Mucosa of stomach (tissue), 1 donor: ENCODE results near the gene SBF1.

ENCODE experiments used
- H3K27me3 ChIP-seq: one replicate; pipeline ENCODE4 v1.7.0; 2013; ENCODE audit warnings: mild to moderate bottlenecking, low read length; ENCODE audit not compliant: control insufficient read depth, insufficient read depth
- H3K36me3 ChIP-seq: one replicate; pipeline ENCODE4 v1.7.0; 2013; ENCODE audit warnings: low read length; ENCODE audit not compliant: control insufficient read depth, insufficient read depth
- H3K4me1 ChIP-seq: one replicate; pipeline ENCODE4 v1.7.0; 2013; ENCODE audit warnings: mild to moderate bottlenecking, low read length; ENCODE audit not compliant: control insufficient read depth, insufficient read depth
- H3K4me3 ChIP-seq: one replicate; pipeline ENCODE4 v1.7.0; 2013; ENCODE audit warnings: low read length
- H3K9ac ChIP-seq: one replicate; pipeline ENCODE4 v1.7.0; 2013; ENCODE audit warnings: mild to moderate bottlenecking, low read length, moderate library complexity
- H3K9me3 ChIP-seq: one replicate; pipeline ENCODE4 v1.7.0; 2013; ENCODE audit warnings: mild to moderate bottlenecking, low read length, moderate library complexity; ENCODE audit not compliant: control insufficient read depth
- donor health status: Pancreatic carcinoma.

SBF1 gene

DNA sequence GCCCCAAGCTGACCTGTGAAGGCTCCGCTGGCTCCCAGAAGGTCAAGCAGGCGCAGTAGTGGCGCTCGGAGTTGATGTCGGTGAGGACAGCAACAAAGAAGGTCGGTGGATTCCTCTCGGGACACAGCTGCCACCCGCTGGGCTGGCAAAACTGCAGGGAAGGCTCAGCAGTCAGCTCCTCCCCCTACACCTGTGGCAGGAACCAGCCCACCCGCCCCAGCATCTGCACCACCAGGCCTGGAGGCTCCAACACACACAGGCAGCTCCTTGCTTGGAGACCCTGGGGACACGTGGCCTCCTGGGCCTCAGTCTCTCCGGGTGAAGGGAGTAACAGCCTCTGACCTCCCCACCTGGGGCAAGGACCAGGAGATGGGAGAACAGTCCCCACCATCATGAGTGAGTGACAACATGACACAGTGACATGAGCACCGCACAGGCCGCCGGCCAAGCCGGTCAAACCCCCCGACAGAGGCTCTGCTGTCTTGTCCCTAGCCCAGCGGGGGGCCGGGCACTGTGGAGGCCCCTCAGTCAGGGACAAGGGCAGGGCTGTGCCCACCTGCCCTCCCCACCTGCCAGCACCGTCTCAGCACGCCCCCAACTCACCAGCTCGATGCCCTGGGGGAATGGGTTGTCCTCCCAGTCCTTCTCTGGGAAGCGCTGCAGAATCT, 6.9 kb downstream of the SBF1 start:
- Histone ChIP-seq H3K4me3 (no peak overlapping the region), H3K36me3 (peaks cover 10% of the 10 kb centered on the region), H3K9ac (no peak overlapping the region), H3K9me3 (no peaks in the 10 kb centered on the region), H3K4me1 (peaks cover 42% of the 10 kb centered on the region), H3K27me3 (no peaks in the 10 kb centered on the region)

DNA sequence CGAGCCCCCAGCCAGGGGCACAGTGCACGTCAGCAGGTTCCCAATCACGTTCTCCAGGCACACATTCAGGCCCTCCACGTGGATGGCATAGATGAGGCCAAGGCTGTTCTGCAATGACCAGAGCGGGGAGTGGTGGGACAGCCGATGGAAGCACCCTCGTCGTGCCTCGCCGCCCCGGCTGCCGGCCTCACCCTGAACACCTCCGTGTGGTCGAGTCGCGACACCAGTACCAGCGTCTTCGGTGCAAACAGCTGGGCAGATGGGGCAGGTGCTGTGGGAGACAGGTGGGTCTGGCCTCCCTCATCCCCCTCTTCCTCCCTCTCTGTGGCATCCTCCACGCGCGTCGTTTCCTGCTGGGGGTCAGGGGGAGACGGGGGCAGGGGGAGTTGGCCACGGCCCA, 7.5 kb downstream of the SBF1 start:
- H3K9ac ChIP-seq = no peak overlapping the region
- H3K36me3 ChIP-seq = peaks cover 14% of the 10 kb centered on the region
- no peak overlapping the region for H3K4me3 ChIP-seq
- peaks cover 36% of the 10 kb centered on the region for H3K4me1 ChIP-seq
- H3K27me3 ChIP-seq = no peaks in the 10 kb centered on the region
- no peaks in the 10 kb centered on the region for H3K9me3 ChIP-seq

DNA sequence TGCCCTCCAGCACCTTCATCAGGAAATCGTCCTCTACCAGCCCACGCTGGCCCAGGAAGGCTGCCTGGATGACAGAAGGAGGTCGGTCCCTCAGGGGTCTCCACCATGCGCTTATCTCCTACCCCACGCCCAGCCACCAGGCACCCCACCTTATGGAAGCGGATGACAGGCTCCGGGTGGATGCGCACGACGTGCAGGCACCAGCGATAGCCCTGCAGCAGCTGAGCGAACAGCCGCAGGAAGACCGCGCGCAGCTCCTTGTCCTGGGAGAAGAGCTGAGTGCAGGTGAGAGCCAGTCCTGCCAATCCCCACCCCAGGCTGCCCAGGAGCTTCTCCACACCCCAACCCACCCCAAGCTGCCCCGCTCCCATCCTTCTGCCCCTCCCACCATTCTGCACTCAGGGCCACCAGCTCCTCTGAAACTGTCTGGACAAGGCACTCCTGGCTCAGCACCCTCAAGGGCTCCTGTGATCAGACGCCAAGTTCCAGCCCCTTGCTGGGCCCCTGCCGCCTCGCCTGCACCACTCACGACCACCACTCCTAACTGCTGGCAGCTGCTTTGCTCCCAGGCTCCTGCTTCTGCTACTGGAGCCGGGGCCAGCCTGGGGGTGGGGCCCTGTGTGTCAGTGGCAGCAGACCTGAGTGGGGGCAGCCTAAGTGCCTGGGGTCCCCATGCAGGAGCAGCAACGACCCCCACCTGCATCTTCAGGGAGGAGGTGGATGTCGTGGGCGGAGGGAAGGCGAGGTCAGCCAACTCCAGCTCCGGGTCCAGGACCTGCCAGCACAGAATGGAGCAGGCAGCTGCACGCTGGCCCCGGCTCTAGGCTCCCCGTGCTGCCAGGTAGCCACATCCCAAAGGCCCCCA, 9.5 kb downstream of the SBF1 start:
- Histone ChIP-seq H3K9me3 (no peaks in the 10 kb centered on the region), H3K36me3 (peaks cover 29% of the 10 kb centered on the region), H3K9ac (no peak overlapping the region), H3K4me1 (peaks cover 24% of the 10 kb centered on the region), H3K27me3 (no peaks in the 10 kb centered on the region), H3K4me3 (no peak overlapping the region)

DNA sequence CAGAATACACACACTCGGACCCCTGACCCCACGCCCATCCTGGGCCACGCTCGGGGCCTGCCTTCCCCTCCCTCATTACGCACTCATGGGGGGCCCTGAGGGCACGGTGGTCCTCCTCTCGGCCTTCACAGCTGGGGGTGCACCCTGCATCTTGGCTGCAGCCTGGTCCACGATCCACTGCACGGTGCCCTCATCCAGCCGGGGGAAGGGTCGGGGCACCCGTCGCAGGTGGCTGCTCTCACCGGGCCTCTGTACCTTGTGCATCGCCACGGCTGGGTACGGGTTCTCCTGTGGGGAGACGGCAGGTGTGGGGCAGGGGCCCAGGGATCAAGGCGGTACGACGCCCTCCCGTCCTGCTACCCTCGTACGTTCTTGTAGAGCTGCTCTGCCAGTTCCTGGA, 10.4 kb downstream of the SBF1 start:
- no peaks in the 10 kb centered on the region for H3K27me3 ChIP-seq
- H3K9ac ChIP-seq = no peak overlapping the region
- H3K9me3 ChIP-seq = no peaks in the 10 kb centered on the region
- peaks cover 16% of the 10 kb centered on the region for H3K4me1 ChIP-seq
- H3K36me3 ChIP-seq = peaks cover 34% of the 10 kb centered on the region
- H3K4me3 ChIP-seq = no peak overlapping the region

DNA sequence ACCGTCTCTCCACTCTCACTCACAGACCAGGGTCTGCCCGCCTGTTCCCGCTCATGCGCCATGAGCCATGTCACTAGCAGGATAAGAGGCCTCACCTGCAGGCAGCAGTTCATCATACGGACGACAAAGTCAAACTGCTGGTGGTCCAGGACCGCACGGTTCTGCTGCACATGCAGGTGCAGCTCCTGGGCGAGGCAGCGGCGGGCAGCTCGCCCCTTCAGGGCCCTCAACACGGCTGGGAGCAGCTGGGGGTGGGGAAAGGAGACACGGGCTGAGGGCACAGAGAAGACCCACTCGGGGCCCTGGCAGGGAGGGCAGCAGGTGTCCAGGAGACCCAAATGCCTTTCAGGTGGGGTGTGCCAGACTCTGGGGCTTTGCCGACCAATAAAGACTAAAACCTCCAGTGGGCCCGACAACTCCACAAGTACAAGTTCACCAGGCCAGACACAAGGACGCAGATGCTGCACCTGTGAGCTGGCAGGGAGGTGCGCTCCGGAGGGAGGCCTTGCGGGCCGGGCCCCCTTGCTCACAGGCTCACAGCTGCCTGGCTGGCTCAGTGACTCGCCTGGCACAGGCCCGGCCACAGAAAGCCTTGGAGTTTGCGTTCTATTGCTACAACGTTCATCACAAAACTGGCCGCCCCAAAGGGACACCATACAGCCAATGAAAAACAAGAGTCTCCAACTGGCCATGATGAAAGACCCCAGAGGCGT, 11.5 kb downstream of the SBF1 start:
- peaks cover 9% of the 10 kb centered on the region for H3K4me1 ChIP-seq
- no peaks in the 10 kb centered on the region for H3K9me3 ChIP-seq
- H3K36me3 ChIP-seq = peaks cover 34% of the 10 kb centered on the region
- H3K9ac ChIP-seq = no peak overlapping the region
- H3K27me3 ChIP-seq = no peaks in the 10 kb centered on the region
- no peak overlapping the region for H3K4me3 ChIP-seq

DNA sequence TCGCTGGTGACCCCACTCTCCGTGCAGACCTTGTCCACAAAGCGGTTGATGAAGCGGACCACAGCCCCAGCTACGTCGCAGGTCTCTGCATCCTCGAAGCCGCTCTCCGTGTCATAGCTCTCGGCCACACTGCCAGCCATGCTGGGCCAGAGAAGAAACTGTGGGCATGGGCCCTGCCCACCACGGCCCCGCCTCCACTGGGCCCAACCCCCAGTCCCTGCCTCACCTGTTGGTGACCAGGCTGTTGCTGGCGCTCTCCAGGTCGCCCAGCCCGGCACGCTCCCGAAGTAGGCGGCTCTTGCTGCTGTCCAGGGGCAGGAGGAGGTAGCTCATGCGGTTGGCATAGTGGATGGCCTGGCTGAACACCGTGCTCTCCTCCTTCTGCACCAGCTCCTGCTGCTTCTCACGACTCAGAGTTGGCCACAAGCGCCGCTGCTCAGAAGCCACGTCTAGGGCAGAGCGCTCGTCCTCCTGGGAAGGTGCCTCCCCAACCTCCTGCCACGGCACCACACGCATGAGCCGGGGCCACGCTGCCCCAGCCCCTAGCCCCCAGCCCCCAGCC, 12.8 kb downstream of the SBF1 start:
- H3K9me3 ChIP-seq = no peaks in the 10 kb centered on the region
- H3K36me3 ChIP-seq = peaks cover 39% of the 10 kb centered on the region
- H3K4me1 ChIP-seq = peaks cover 9% of the 10 kb centered on the region
- H3K27me3 ChIP-seq = no peaks in the 10 kb centered on the region
- no peak overlapping the region for H3K4me3 ChIP-seq
- no peak overlapping the region for H3K9ac ChIP-seq

DNA sequence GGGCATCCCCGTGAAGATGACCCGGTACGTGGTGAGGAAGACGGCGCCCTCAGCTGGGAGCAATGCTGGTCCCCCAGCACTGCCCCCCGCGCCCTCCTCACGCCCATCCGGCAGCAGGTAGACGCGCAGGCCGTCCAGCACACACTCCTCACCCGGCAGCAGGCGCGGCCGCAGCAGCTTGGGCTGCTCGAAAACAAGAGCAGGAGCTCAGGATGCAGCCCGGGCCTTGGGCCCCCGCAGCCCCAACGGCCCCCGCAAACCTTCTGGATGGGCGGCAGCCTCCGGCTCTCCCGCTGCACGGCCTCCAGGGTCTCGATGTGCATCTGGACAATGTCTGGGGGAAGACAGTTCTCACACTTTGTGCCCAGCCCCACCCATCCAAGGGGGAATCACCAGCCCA, 13.3 kb downstream of the SBF1 start:
- Histone ChIP-seq H3K27me3 (no peaks in the 10 kb centered on the region), H3K4me3 (no peak overlapping the region), H3K9ac (no peak overlapping the region), H3K4me1 (peaks cover 9% of the 10 kb centered on the region), H3K9me3 (no peaks in the 10 kb centered on the region), H3K36me3 (peaks cover 36% of the 10 kb centered on the region)

DNA sequence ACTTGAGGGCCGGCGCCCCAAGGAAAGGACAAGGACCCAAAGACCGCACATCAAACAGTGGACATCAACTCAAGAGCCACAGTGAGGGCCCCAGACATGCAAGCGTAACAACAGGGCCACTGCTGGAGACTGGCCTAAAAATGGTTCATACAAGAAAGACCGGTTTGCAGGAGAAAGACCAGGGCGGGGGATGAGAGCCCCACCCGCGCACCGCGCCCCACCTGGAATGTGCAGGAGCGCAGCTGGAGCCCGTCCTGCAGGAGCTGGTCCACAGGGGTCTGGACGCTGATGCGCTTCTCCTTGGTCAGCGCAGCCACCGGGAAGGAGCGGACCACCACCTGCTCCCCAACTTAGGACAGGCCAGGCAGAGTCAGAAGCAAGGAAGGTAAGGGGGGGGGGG, 13.9 kb downstream of the SBF1 start:
- no peaks in the 10 kb centered on the region for H3K27me3 ChIP-seq
- H3K9ac ChIP-seq = no peak overlapping the region
- peaks cover 36% of the 10 kb centered on the region for H3K36me3 ChIP-seq
- H3K4me3 ChIP-seq = no peak overlapping the region
- H3K9me3 ChIP-seq = no peaks in the 10 kb centered on the region
- peaks cover 9% of the 10 kb centered on the region for H3K4me1 ChIP-seq

DNA sequence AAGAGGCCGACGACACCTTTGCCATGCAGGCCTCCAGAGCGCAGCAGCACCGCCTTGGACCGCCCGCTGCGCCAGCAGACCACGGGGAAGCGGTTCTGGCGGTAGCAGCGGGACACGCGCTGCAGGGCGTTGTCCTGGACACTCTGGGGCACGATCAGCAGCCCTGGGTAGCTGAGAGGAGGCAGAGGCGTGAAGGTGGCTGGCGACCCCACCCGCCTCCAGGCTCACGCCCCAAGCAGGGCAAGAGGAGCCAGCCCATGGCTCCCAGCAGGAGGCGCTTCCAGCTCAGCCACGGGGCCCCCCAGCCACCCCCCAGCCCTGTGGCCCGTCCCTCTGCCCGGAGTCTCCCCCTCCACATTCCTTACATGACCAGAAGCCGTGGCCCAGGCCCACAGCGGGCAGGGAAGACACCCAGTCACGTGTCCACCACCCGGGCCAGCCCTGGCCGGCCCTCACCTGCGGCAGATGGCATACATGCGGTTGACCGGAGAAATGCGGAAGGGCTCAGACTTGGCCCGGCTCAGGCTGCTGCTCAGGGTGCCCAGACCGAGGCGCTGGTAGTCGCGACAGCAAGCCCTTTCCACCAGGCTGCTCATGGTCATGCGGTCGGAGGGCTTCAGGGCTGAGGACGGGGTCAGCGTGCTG, 15.2 kb downstream of the SBF1 start:
- Histone ChIP-seq H3K9ac (no peak overlapping the region), H3K9me3 (no peaks in the 10 kb centered on the region), H3K4me3 (no peak overlapping the region), H3K36me3 (peaks cover 40% of the 10 kb centered on the region), H3K27me3 (no peaks in the 10 kb centered on the region), H3K4me1 (peaks cover 9% of the 10 kb centered on the region)

DNA sequence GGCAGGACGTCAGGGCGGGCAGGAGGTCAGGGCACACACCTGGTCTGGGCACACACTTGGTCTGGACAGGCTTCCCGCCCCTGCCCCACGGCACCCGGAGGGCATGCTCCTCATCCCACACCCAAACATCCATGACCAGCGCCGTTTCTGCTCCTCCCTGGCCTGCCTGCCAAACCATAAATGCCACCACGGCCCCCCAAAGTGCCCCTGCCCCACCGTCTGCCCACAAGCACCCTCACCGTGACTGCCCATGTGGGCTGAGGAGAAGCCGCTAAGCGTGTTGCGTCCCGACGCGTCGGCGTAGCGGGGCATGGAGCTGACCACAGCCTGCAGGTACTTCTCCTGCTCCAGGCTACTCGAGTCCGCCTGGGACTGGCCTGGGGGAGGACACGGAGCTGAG, 15.8 kb downstream of the SBF1 start:
- Histone ChIP-seq H3K9me3 (no peaks in the 10 kb centered on the region), H3K9ac (no peak overlapping the region), H3K27me3 (no peaks in the 10 kb centered on the region), H3K36me3 (peaks cover 40% of the 10 kb centered on the region), H3K4me3 (no peak overlapping the region), H3K4me1 (peaks cover 9% of the 10 kb centered on the region)

DNA sequence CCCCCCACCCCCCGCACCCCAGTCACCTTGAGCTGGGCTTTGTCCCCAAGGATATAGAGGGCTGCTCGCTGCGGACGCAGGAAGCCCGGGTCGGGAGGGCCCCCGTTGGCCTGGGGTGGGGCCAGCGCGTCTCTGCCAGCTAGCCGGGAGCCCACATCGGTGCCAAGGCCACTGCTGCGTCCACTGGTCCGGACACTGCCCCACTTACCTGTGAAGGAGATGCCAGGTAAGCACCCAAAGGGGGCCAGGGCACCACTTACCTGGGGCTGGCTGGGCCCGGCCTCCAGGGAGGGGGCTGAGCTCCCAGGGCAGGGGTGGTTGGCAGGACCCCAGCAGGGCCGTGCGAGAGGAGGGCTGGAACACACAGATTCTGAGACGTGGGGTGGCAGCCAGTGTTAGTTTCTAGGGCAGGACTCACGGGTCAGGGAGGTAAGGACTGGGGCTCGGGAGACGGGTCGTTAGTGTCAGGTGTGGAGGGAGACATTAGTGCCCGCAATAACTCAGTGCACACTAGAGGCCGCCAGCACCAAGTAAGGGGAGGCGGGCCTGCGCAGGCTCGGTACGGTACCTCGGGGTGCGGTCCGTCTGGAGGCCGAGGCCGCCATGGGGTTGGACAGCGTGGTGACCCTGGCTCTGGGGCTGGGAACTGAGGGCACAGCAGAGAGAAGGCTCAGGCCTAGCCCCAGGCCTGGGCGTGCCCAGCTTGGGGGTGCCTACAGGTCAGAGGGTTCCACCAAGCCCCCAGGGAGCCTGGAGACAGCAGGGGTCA, 18.2 kb downstream of the SBF1 start:
- H3K36me3 ChIP-seq = peaks cover 27% of the 10 kb centered on the region
- H3K4me1 ChIP-seq = peaks cover 9% of the 10 kb centered on the region
- no peak overlapping the region for H3K4me3 ChIP-seq
- no peaks in the 10 kb centered on the region for H3K9me3 ChIP-seq
- H3K27me3 ChIP-seq = no peaks in the 10 kb centered on the region
- H3K9ac ChIP-seq = no peak overlapping the region
